Left renal pelvis (tissue), 4 donors: ENCODE data around the gene CSMD2. TPM values are rescaled to one million over a fixed set of nuclear protein-coding genes. Genes with fewer than 3 reads are reported as not detected.

Experiments
- DNase-seq, 4 donors: peaks; one replicate each; pipeline ENCODE4 v3.0.0-alpha.2; 2013; ENCODE audit warnings: low read depth in 4 of 4, low spot score in 3 of 4
- polyA plus RNA-seq, 4 donors: library from polyadenylated mRNA; unstranded; fragments of 120-200 nt; gene quantifications; one replicate each; pipeline ENCODE4 v1.2.1, GENCODE V29; 2013; ENCODE audit not compliant: insufficient read length in 4 of 4

CSMD2 gene
- polyA plus RNA-seq, 4 donors = 0.29 to 1.3 (median 0.72) TPM

DNA sequence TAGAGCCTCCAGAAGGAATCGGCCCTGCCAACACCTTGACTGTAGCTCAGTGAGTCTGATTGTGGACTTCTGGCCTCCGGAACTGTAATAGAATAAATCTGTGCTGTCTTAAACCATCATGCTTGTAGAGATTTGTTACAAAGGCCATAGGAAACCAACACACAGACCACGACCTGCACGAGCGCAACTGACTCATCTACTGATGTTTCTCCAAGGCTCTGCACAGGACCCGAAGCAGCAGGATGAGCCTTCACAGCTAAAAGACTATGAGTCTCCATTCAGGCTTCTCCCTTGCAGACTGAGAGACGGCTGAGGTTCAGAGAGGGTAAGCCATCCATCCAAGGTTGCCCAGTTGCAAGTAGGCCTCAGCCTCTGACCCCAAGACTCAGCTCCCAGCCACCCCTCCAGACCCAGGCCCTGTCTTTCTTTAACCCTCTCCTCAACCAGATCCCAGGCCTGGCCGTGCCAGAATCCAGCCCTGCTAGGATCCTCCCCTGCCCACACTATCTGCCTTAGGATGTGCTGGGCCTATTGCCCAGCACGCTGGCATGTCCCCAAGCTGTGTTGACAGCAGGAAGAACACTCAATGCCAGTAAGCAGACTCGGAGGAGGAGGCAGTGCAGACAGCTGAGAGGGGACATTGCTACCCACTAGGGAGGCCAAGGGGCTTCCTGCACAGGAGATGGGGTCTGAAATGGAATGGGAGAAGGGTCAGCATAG is 192.2 kb downstream of the CSMD2 start:
- DNase-seq = no peak

DNA sequence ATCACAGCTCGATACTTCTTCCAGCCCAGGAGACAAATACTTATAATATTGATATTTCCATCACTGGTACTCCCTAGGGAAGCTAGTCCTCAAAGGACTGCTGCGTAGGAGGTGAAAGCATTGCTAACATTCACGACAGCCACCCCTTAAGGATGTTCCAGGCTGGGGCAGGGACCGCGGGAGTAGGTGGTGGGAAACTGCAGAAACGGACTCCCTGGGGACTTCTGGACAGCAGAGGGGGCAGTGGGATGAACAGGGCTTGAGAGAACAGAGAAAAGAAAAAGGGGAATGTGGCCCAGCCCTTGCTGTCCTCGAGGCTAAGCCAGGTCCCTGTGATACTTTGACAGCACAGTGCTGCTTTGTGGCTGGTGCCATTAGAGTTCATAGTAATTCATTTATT is 193.1 kb downstream of the CSMD2 start:
- DNase-seq = no peak

DNA sequence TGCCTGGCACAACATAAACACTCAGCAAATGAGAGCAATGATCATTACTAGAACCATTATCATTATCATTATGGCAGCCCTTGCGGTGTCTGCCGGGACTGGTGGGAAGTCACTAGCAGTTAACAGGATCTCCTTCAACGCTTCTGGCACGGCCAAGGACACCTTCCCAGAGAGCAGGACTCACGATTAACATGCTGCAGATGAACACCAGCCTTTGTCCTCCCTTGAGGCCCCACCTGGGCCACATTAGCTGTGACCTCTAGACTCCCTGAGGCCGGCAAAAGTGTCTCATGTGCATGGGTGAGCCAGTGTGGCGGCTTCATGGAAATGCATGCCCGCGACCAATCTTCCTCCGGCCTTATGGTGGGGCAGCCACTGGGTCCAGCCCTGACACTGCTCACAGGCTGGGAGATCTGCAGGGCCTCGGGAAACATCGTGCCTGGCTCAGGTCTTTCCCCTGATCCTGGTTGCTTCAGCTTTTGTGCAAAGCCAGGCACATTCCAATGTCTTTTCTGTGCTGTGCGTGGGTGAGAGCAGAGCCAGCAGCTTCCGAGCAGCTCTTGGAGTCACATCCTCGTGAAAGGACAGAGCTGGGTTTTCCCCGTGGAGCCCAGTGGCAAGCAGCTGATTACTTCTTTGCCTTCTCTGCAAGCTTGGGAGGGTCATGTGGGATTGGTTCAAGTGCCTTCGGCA is 193.9 kb downstream of the CSMD2 start:
- no peak for DNase-seq

DNA sequence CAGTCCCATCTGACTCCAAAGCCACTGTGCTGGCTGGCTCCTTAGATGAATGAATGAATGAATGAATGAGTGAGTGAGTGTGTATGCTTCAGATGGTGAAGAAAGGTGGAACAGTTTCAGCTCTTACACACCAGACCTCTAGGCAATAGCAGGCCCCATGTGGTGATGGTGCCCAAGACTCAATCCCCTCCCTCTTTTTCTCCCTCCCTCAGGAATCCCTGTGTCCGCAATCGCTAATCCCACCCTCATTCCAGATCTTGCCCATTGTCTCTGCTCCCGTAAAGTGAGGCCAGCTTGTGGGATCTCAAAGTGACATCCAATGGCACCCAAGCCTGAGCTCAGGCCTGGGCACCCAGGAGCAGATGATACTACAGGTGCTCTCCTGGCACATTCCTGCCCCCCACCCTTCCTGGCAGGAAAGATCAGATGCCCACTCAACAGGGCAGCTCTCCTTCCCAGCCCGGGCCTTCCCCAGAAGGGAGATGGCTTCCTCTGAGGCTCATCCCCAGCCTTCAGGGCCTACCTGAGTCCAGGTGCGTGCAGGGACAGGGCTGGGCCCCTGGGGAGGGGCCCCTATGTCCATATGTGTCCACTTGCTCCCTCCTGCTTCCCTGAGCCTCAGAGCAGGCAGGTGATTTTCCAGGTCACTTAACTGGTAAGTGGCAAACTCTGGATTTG is 194.7 kb downstream of the CSMD2 start:
- no peak for DNase-seq

DNA sequence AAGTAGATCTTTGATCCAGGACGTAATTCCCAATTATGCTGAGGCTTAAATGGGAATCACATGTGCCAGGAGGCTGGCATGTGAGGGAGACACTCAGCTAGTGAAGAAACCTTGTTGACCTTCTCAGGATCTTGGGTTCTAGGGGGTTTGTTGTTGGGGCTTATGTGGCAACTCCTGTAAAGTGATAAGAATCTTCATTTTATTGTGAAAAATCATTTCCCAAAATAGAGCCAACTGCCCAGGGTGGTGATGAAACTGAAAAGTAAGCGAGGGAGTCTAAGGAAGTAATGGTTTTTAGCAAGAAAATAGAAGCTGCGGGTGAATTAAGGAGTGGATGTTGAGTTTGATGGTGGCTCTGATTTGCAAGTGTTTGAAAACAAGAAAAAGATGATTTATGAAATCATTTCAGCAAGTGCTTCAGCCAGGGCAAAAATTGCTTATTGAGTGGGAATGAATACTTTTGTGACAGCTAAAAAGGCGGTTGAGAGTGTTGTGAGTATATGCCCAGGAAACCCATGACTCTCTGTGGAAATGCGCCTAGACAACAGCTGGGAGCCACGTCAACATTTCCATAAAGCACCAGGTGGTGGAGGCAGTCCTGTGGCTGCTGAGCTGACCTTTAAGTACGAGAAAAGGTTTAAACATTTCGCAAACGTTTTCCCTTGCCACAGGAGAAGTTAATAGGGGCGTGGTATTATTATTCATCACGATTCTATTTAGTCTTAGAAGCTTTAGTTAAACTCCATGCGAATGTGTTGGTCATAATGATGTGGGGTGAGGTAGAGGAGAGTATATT is 198.5 kb downstream of the CSMD2 start:
- no peak for DNase-seq

DNA sequence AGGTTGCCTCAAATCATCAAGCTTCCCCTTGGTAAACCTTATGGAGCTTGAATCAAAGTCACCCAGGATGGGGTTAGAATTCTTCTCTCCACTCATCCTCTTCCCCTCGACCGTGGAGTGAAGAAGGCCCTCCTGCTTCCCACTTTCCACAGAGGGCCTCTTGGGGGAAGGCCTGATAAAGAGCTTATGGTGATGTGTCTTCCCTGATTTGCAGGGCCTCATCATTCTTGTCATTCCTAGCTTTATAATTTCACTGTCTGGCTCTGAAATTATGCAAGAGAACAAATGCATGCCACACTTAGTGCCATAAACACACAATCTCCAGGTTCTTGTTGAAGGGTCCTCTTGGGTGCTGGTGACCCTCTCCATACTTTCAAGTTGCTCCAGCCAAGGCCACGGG is 199.9 kb downstream of the CSMD2 start:
- no peak for DNase-seq

DNA sequence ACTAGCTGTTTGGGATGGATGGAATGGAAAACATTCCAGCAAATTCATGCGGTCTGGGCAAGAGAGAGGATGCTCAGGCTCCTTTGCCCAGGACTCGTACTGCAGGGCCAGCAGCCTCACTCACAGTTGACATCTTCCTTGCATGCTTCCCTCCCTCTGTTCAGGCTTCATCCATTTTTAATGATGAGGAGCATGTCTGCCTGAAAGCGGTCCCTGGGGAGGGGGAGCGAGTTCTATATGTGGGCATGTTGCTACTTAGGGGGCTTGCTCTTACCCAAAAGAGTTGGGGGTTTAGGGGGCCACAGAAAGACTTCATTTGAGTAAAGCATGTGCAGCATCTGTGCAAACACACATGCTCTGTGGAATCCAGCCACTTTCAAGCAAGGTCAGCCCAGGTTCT is 203.0 kb downstream of the CSMD2 start:
- no peak for DNase-seq

DNA sequence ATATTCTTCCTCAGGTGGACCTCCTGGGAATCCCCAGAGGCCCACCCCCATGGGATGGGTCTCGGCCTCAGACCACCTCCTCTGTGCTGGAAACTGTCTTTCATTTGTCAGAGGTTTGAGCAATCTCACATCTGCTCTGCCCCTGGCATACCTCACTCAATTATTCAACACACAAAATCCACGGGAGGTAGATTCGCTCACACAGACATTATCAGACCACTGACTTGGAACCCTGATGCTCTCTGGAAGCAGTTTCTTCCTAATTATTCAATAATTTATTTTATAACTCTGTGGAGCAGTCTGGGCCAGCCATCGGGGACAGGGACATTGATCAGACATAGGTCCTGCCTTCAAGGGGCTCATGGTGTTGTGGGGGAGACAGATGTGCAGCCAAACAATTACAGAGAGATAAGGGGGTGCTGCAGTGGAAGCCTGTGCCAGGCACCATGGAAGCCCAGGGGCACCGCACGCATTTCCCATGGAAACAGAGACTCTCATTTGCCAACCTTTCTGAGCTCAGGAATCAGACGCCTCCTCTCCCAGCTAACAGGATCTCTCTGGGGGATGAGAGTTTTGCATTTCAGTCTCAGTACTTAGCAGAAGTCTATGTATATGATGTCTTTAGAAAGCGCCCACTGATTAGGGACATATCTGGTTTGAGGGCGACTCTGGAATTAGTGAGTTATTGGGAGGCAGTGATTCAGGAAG is 204.7 kb downstream of the CSMD2 start:
- DNase-seq = no peak

DNA sequence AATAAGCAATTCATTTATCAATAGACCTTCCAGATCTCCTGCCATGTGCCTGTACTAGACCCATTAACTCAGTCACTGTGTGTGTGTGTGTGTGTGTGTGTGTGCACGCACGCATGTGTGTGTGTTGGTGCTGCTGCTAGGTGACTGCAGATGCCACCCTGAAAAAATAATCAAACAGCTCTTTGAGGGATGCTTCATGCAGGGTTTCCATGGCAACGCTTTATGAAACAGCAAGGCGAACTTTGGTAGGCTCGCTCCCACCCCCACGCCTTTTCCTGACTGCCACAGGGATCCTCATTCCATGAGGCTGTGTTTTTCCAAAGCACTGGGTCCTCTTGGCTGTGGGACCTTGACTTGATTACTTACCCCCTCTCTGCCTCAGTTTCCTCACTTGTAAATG is 207.2 kb downstream of the CSMD2 start:
- DNase-seq = no peak

DNA sequence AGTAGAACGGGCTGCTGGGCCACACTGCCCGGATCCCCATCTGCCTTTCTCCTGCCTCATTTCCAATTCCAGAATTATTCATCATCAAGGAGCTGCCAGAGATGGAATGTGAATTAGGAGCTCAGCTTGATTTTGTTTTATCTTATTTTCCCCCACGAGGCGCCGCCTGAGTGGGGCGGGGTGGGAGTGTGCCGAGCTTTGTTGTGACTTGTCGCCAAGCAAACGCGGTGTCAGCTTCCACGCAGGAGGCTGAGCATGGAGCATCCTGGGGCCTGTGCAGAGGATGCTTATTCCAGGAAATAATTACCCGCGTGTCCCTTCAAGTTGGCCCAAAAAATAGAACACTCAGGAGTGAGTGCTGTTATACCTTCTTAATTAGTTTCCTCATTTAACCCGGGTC is 209.9 kb downstream of the CSMD2 start:
- DNase-seq = no peak

DNA sequence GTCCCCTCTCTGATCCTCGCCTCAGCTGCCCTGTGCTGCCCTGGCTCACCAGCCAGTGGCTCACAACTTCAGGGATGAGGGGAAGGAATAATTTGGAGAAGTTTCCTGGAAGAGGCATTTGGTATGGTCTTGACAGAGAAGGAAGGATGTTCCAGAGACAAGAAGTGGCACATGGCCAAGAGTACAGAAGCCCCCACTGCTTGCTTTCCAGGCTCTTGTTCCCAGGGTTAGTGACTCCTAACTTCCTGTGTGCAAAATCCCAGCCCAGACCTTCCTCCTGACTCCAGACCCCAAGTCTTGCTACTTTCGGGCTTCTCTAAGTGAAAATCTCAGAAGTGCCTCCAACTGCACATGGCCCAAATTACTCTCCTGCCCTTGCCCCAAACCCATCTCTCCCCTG is 215.5 kb downstream of the CSMD2 start:
- no peak for DNase-seq

DNA sequence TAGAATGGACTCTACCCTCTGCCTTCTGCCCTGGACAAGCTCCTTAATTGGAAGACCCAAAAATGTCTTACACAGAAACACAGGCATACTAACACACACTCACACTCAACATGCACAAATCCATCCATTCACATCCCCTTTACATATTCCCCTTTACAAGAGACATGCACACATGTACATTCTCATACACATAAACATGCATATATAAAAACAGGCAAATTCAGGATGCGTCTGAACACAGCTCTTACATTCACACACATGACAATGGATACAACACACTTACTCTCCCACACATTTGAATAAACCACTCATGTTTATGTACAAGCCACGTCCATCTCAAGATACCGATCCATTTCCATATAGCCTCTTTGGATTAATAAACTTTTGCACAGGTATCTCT is 216.7 kb downstream of the CSMD2 start:
- DNase-seq = no peak

DNA sequence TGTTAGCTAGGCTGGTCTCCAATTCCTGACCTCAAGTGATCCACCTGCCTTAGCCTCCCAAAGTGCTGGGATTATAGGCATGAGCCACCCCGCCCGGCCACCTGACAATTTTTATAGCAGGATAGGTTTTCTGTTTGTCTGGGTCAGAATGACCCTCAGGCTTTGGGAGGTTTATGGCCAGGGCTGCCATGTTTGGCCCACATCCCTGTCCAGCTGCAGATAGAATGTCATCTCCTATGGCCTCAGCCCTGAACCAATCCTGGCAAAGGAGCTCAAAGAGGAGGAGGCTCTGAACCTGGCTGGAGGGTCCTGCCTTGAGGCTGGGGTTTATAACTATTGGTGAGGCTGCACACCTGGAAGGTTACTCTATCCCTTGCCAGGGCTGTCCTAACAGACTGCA is 218.2 kb downstream of the CSMD2 start:
- DNase-seq = no peak

DNA sequence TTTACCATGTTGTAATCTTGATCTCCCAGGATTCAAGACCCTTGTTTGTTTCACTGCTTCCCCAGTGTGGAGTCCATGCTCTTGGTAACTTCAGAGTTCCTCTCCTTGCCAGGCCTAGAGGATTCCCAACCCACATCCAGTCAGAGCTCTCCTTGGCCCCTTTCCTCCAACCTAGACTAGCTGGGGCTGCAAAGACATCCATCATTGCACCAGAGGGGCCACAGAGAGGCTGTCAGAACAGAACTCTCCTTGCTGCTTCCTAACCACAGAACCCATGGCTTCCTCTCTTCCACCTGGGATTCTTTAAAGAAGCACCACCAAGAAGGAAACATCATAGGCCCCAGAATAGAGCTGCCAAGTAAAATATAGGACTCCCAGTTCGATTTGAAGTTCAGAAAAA is 220.2 kb downstream of the CSMD2 start:
- no peak for DNase-seq

DNA sequence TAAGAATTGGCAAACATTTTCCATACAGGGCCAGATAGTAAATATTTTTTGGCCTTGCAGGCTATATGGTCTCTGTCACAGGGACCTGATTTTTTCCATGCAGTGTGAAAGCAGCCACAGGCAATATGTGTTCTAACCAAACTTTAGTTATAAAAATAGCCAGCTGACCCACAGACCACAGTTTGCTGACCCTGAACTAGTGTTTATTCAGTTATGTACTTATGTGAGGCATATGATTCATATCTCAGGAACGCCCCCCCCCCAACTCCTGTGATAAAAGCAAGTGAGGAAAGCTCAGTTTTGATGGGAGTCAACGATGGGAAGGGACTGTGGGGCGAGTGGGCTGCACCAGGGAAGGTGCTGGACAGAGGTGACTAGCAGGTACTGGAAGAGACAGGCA is 221.1 kb downstream of the CSMD2 start:
- no peak for DNase-seq

DNA sequence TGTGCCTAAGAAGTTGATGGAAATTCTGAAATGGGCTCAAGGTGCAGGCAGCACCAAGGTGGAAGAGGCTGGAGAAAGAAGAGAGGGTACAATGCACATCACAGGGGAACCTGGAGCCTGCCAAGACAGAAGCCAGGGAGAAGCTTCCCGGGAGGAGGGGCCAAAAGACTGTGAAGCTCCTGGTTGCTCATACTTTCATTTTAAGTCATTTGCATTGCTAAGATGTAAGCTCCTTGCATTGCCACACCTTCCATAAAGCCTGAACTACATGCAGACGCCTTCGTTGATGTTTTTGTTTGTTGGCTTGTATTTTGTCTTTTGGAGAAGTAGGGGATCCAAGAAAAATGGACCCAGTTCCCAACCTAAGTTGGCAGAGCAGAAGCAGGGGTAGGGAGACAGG is 232.2 kb downstream of the CSMD2 start:
- DNase-seq = no peak

DNA sequence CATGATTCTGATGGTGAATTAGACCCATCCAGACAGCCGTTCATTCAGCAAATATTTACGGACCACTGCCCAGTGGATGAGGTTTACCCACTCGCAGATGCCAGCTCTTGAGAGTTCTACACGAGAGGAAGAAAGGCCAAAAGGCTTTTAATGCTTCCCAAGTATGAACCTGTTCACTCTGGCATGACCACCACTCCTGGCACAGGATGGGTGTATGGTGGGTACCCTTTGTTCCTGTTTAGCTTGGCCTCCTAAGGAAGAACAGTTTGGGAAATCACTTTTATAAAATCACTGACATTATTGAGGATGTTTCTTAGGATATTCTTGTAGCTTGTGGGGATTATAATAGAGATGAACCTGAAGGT is 233.9 kb downstream of the CSMD2 start:
- DNase-seq = no peak

DNA sequence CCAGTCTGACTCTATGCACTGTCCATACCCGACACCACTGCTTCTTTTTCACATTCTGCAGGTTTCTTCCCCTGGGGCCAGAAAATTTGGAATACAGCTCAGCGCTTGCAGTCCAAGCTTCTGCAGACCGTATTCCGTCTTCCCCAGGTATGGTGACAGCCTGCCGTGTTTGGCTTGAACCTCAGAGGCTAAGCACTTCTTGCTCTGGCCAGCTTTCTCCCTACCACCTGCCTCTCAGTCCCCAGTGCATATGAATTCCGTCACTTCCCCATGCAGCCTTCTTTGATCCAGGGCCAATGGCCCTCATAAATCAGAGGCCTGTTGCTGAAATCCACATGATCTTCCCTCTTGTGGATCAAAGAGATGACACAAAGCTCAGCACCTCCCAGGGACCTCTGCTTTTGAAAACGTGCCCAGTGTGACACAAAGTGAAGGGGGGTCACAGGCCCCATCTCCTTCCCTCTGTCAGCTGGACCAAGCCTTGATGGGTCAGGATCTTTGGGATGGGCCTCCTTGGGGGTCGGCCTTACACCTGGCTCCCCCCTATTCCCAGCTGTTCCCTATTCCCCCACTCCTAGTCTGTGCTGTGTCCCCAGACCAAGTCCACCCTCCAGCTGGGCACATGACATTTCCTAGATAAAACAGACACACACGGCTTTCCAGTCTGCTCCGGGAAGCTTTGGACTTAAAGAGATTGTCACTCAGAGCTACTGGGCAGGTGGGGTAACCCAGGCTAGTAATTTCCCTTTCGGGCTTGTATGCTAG is 234.5 kb downstream of the CSMD2 start:
- no peak for DNase-seq

DNA sequence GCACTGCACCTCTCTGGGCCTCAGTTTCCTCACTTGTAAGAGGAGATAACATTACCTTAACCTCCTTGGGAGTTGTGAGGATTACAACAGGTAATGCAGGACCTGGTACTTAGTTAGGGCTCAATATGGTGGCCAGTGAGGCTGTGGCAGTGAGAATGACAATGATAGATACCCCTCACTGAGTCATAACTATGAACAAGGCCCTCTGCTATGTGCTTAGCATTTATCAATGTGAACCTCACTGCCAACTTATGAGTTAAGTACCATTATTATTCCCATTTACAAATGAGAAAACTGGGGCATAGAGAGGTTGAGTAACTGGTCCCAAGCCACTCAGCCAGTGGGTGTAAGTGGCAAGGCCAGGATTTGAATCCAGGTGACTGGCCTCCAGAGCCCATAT is 236.8 kb downstream of the CSMD2 start:
- no peak for DNase-seq

DNA sequence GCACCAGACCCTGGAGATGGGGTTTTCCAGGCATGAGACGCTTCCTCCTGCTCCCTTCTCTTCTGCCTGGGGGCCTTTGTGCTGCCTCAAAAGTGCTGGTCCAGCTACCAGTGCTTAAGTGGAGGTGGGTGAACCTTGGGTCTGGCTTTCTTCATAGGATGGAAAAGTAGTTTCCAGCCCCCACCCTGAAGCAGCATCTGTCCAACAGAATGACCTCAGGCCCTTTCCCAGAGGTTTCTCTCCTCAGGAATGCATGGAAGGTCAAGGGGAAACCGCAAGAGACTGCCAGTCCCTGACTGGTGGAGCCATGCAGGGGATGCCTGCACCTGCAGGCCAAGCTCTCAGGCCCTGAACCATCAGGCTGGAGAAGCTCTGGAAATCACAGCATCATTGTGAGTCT is 237.3 kb downstream of the CSMD2 start:
- no peak for DNase-seq
